Fibroblast of lung (primary cell): ENCODE measurements around the gene JAG1.

Source experiments
- EZH2 ChIP-seq: IDR thresholded peaks from 2 replicates; pipeline ENCODE4 v1.5.1; 2012; ENCODE audit warnings: low read length, control low read depth, mild to moderate bottlenecking; ENCODE audit errors: missing control alignments
- TF ChIP-seq, protein P1 (sequence below), 2 donors: IDR thresholded peaks in 1 of 2; conservative IDR thresholded peaks in 1 of 2; 1 replicate in 1 of 2; 2 replicates in 1 of 2; pipeline ENCODE4 v1.5.1; 2011 to 2012; ENCODE audit warnings: low read length in 2 of 2, control low read depth in 1 of 2, inconsistent platforms in 1 of 2, low read depth in 1 of 2, mild to moderate bottlenecking in 1 of 2

GRCh38 chr20:10707068-10707467 is 33.3 kb upstream of the JAG1 start:
- TF ChIP-seq, protein P1, sequence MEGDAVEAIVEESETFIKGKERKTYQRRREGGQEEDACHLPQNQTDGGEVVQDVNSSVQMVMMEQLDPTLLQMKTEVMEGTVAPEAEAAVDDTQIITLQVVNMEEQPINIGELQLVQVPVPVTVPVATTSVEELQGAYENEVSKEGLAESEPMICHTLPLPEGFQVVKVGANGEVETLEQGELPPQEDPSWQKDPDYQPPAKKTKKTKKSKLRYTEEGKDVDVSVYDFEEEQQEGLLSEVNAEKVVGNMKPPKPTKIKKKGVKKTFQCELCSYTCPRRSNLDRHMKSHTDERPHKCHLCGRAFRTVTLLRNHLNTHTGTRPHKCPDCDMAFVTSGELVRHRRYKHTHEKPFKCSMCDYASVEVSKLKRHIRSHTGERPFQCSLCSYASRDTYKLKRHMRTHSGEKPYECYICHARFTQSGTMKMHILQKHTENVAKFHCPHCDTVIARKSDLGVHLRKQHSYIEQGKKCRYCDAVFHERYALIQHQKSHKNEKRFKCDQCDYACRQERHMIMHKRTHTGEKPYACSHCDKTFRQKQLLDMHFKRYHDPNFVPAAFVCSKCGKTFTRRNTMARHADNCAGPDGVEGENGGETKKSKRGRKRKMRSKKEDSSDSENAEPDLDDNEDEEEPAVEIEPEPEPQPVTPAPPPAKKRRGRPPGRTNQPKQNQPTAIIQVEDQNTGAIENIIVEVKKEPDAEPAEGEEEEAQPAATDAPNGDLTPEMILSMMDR (conservative IDR thresholded peaks at IDR 0.05 in 1 of 2, IDR thresholded peaks at IDR 0.05 in 1 of 2; ENCODE audit: low read depth in 1 of 2, low read length in 2 of 2), result no peak
- TF ChIP-seq EZH2, result no peak
